ENCODE measurements around the gene CACNA1C.
"Not testable (repeated sequence)": the region's sequence is repeated elsewhere in the genome, so short reads cannot be mapped to it uniquely, and the experiment has no call there.

The CACNA1C gene

DNA sequence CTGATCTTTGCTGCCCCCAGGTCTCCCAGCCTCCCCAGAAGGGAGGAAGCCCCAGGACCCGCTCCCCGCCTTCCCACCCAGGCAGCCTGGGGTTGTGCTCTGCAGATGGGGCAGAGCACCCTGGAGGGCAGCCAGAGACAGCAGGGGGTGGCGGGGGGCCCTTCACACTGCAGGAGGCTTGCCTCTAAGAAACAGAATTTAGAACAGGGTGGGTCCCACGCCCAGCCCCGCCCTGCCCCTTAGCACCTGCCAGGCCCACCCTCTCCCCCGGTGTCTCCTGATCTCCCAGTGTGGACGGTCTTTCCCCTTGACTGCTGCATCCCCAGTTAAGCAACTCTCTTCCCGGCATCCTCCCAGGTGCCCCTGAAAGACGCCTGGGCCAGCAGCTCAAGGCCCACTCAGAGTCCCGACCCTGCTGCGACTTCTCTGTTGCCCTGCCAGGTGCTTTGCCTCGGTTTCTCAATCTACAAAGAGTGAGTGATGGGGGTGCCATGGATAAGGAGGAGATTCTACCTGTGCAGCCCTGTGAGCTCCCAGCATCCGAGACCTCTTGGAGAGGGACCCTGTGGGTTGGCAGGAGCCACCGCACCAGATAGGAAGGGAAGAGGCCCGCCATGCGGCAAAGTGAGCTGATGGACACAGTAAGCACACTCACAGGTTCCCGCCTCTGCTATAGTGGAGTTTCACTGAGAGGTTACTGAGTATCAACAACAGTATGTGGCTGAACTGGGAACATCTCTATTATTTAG lies 414.8 kb downstream of the CACNA1C start:
- DNase-seq (ENCODE audit: low read depth in 2 of 3, low spot score in 2 of 3), result no peak

DNA sequence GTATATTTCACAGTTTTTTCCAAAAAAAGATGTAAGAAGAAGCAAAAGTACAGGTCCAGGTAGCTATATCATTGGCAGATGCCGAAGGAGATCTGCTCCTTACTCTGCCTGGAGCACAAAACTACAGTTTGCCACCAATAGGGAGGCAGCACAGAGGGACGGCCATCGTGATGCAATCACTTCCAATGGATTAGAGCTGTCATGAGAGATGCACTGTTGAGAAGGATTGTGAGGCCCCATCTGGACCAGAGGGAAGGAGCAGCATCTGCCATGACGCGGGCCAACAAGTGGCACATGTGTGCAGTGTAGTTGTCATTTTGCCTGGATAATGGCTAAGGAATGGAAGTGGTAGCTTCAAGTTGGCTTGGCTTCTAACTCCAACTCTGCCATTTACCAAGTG lies 423.2 kb downstream of the CACNA1C start:
- no peak for DNase-seq (ENCODE audit: low read depth in 2 of 3, low spot score in 2 of 3)

- DNase-seq (ENCODE audit: low read depth in 2 of 3, low spot score in 2 of 3), result no peak
Observed at GRCh38 chr12:2477009-2477766, 424.4 kb downstream of the CACNA1C start.

DNA sequence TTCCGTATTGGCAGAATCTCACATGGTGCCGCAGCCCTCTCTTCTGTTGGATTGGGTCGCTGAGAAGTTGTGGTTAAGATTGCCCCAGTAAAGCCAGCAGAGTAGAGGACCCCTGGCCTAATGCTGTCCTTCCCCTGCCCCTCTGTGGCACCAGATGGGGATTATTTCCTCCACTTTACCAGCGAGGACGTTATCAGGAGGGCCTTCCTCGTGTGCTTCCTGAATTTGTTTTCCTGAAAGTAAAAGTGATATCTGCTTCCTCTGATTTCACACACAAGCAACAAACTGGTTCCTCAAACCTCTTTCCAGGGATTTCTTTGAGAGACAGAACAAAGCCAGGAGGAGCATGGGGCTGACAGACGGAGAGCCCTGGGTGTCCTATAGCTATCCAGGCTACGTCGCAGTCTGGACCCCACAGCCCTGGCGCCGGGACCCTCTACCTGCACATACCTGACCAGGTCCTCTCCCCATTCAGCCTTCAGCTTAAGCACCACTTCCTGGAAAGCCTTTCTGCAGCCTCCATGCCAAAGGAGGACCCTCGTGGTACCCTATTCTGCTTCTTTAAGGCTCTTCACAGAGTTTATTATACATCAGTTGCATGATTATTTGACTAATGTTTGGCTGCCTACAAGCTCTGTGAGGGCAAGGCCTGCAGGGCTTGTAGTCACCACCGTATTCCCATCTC lies 427.2 kb downstream of the CACNA1C start:
- no peak for DNase-seq (ENCODE audit: low read depth in 2 of 3, low spot score in 2 of 3)

DNA sequence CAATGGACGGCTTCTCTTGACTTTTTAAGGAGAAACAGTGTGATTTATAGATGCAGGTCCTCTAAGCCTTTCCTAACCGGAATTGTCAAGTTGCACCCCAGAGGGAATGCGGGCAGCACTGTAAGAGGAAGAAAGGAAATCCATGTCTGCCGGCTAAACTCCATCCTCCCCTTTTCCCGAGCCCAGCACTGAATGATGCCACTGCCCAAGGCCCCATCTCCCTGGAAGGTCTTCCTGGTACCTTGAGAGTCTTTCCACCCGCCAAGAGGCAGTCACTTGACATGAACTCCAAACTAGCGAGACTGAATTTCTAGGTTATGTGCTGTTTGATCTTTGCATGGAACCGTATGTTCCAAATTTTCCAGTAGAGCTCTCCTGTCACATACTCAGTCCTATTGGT lies 428.6 kb downstream of the CACNA1C start:
- no peak for DNase-seq (ENCODE audit: low read depth in 2 of 3, low spot score in 2 of 3)

- DNase-seq (ENCODE audit: low read depth in 2 of 3, low spot score in 2 of 3), result no peak
Observed at GRCh38 chr12:2481951-2482350, 429.2 kb downstream of the CACNA1C start.

DNA sequence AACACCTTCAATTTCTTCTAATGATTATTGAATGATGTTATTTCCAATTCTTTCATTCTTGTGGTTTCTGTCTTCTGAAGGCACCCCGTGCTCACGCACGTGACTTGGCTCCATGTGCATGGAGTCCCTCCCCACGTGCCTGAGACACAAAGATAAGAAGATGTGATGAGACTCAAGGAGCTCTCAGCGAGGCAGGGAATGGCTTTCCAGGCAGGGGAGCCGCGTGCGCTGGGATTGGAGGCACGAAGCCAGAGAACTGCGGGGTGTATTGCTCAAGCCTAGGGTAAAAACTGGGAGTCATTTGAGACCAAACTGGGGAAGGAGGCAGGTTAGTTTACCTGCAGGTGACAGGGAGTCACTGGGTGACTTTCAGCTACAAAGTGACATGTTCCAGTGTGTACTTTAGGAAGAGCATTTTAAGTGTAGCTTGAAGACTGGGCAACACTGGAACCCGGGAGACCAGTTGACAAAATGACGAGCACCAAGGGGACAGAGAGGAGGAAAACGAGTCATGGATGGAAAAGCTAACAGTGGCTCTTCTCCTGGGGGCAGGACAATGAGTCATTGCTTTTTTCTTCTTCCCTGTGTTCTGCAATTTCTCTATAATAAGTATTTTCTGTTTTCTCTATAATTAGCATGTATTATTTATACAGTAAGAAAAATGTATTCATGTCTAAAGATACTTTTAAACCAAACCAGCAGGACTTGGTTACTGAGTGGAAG lies 430.3 kb downstream of the CACNA1C start:
- no peak for DNase-seq (ENCODE audit: low read depth in 2 of 3, low spot score in 2 of 3)

DNA sequence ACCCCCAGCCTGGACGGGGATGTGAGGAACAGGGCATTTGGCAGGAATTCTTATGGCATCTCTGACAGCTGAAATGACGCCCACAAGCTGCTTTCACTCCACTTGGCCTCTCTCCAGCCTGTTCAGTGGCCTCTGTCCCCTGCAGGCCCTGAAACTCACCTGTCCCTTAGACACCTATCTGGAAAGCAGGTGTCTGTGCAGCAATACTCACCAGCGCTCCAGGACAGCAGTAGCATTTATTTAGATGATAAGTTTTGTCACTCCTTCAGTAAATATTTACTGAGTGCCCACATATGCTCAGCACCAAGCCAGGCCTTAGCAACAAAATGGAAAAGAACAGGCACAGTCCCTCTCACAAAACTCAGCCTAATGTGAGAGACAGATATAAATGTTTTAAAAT lies 430.9 kb downstream of the CACNA1C start:
- no peak for DNase-seq (ENCODE audit: low read depth in 2 of 3, low spot score in 2 of 3)

GRCh38 chr12:2484141-2484776 lies 431.5 kb downstream of the CACNA1C start:
- DNase-seq (ENCODE audit: low read depth in 2 of 3, low spot score in 2 of 3), result no peak

GRCh38 chr12:2485681-2486080 lies 432.9 kb downstream of the CACNA1C start:
- DNase-seq (ENCODE audit: low read depth in 2 of 3, low spot score in 2 of 3), result no peak

GRCh38 chr12:2486796-2487195 lies 434.0 kb downstream of the CACNA1C start:
- DNase-seq (ENCODE audit: low read depth in 2 of 3, low spot score in 2 of 3), result no peak

- no peak for DNase-seq (ENCODE audit: low read depth in 2 of 3, low spot score in 2 of 3)
Observed at GRCh38 chr12:2487278-2487677, 434.5 kb downstream of the CACNA1C start.

DNA sequence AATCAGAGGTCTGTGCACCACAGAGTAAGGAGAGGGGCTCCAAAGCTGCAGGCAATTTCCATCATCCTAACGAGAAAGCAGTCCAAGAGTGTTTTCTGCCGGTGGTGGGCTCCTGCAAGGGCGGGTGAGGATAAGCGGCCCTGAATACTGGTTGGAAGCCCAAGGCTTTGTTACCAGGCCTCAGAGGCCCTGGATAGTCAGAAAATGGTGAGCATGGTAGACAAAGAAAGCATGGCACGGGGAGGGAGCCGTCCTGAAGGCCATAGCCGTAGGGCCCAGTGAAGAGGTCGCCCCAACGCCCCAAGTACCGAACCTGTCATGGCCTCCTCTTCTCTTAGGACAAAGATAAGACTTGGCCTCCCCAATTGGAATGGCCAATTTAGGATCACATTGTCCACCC lies 435.3 kb downstream of the CACNA1C start:
- DNase-seq (ENCODE audit: low read depth in 2 of 3, low spot score in 2 of 3), result no peak

DNA sequence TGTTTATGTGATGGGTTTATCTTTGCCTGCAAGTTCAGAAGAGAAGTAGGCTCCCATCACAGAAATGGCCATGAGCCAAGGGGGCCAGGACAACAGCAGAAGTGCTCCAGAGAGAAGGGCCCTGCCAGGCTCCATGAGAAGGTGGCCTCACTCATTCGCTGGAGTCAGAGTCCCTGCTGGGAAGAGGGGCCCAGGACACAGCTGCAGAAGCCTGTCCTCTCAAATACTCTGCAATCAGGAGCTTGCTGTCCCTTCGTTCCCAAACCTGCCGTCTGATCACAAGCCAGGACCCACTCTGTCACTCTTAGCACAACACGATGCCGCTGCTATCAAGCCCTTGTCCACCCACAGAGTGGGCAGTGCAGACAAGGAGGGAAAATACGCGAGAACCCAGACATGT lies 435.8 kb downstream of the CACNA1C start:
- DNase-seq (ENCODE audit: low read depth in 2 of 3, low spot score in 2 of 3), result no peak

- DNase-seq (ENCODE audit: low read depth in 2 of 3, low spot score in 2 of 3), result no peak
Observed at GRCh38 chr12:2489275-2489674, 436.5 kb downstream of the CACNA1C start.

- DNase-seq (ENCODE audit: low read depth in 2 of 3, low spot score in 2 of 3), result no peak
Observed at GRCh38 chr12:2490831-2491230, 438.0 kb downstream of the CACNA1C start.

DNA sequence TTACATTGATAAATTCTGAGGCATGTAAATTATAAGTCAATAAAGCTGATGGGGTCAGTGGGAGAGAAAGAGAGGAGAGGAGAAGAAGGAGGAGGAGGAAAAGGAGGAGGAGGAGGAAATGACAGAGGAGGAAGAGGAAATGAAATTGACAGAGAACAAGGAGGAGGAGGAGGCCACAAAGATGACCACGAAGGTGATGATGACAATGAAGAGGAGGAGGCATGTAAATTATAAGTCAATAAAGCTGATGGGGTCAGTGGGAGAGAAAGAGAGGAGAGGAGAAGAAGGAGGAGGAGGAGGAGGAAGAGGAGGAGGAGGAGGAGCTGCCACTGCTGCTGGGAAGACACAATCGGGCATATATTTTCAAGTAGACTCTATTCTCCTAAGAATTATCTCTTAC lies 438.6 kb downstream of the CACNA1C start:
- DNase-seq (ENCODE audit: low read depth in 2 of 3, low spot score in 2 of 3), result not testable (repeated sequence)

- no peak for DNase-seq (ENCODE audit: low read depth in 2 of 3, low spot score in 2 of 3)
Observed at GRCh38 chr12:2492236-2492635, 439.4 kb downstream of the CACNA1C start.

GRCh38 chr12:2493086-2493485 lies 440.3 kb downstream of the CACNA1C start:
- DNase-seq (ENCODE audit: low read depth in 2 of 3, low spot score in 2 of 3), result no peak

DNA sequence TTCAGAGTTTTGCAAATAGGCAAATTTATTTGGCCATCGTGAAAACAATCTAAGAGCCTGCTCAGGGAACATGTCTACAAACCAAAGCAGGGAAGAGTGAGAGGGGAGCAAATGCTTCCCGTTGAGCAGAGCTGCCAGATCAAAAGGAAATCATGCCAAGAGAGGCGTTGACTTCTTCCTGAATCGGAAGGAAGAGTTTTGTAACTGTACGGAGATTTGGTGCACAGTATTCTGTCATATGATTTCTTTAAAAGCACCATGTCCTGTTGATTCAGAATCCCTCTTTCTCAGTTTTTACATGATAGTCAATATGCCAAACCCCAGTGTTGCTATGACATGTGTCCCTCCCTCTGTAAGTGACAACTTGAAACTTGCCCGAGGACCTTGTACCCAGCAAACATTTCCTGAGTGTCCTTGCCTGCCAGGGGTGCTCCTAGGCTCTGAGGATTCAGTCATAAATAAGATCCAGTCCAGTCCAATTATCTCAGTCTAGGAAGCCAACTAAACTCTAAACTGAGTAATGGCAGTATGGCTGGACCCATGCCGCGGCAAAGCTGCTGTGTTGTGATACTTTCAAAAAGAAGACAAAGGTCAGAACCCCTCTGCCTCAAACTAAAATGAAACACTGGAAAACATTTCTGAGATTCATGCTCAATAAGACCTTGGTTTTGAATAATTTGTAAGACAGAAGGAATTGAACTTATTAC lies 441.9 kb downstream of the CACNA1C start:
- no peak for DNase-seq (ENCODE audit: low read depth in 2 of 3, low spot score in 2 of 3)
